K562 (cell line): Measurements from ENCODE around the gene SRI. TPM values are rescaled to one million over a fixed set of nuclear protein-coding genes. Genes with fewer than 3 reads are reported as not detected.

ENCODE experiments used
- ATAC-seq: fragments of 200-7000 bp; cut with Tn5 transposase; 3 replicates; pipeline ENCODE4 v1.9.1; 2020; ENCODE audit warnings: moderate library complexity
- BruUV-seq: library from RNA; stranded (reverse); fragments of 400-500 nt; replicated peaks from 2 replicates; lab custom pipeline; 2021; lab: Mats Ljungman, UMichigan
- CTCF ChIA-PET: fragments of 300-600 bp; formaldehyde crosslinking; extraction: SDS; loops from one replicate; lab custom pipeline; 2021; ENCODE audit warnings: low intra/inter-chr PET ratio; lab: Yijun Ruan, JAX
- POLR2A ChIA-PET: fragments of 300-600, 350-650 bp; sonication (Branson Sonifier 250); formaldehyde crosslinking; extraction: SDS; loops from one replicate; lab custom pipeline; 2021; ENCODE audit warnings: antibody characterized with exemption, inconsistent platforms; lab: Yijun Ruan, JAX
- DNase-seq, 4 experiments: peaks; one replicate each; pipeline versions ENCODE4 v3.0.0 to v3.0.0-alpha.2; 2011 to 2018; ENCODE audit warnings: low spot score in 3 of 4, mixed read lengths in 3 of 4; ENCODE audit errors: extremely low read depth in 1 of 4
- FAIRE-seq: peaks from 2 replicates; lab custom pipeline; 2011; peaks lifted over from hg19 to GRCh38; lab: Jason Lieb, UNC
- H2AFZ ChIP-seq: 2 replicates; pipeline ENCODE4 v1.6.0; 2011; ENCODE audit warnings: low read depth, low read length, control low read depth, inconsistent platforms
- H3K27ac ChIP-seq: fragments of 200-600 bp; 3 replicates; pipeline ENCODE4 v1.8.0; 2011; ENCODE audit warnings: low read depth, mild to moderate bottlenecking, control low read depth, inconsistent platforms, low read length, moderate library complexity, mixed read lengths; ENCODE audit errors: extremely low read depth
- H3K27me3 ChIP-seq, 2 experiments: fragments of 300-600 bp in 1 of 2; 2 replicates in 1 of 2; 3 replicates in 1 of 2; pipeline versions ENCODE4 v1.6.0 to v1.8.0; 2011; ENCODE audit warnings: inconsistent platforms in 2 of 2, low read length in 2 of 2, mild to moderate bottlenecking in 1 of 2, mixed read lengths in 1 of 2, moderate library complexity in 1 of 2; ENCODE audit not compliant: control insufficient read depth in 2 of 2, insufficient read depth in 2 of 2
- H3K36me3 ChIP-seq: fragments of 300-600 bp; 3 replicates; pipeline ENCODE4 v1.8.0; 2011; ENCODE audit warnings: mild to moderate bottlenecking, low read length, inconsistent platforms; ENCODE audit not compliant: control insufficient read depth, insufficient read depth
- H3K4me1 ChIP-seq, 2 experiments: fragments of 200-600 bp in 1 of 2; replicated peaks in 1 of 2; 2 replicates in 1 of 2; 3 replicates in 1 of 2; pipeline versions ENCODE4 v1.5.1 to v1.8.0; 2011; ENCODE audit warnings: inconsistent platforms in 2 of 2, low read length in 2 of 2, mild to moderate bottlenecking in 1 of 2, mixed read lengths in 1 of 2, moderate library complexity in 1 of 2; ENCODE audit not compliant: control insufficient read depth in 2 of 2, insufficient read depth in 2 of 2
- H3K4me2 ChIP-seq: 2 replicates; pipeline ENCODE4 v1.6.1; 2011; ENCODE audit warnings: low read length, control low read depth, inconsistent platforms, mixed read lengths; ENCODE audit not compliant: insufficient read depth
- H3K4me3 ChIP-seq: fragments of 200-600 bp; sonication (generic), shearing (Covaris generic); 2 replicates; pipeline ENCODE4 v1.5.1; 2016; ENCODE audit warnings: control low read depth, inconsistent platforms
- H3K79me2 ChIP-seq: fragments of 200-600 bp; 3 replicates; pipeline ENCODE4 v1.8.0; 2011; ENCODE audit warnings: low read length, inconsistent platforms; ENCODE audit not compliant: control insufficient read depth, insufficient read depth
- H3K9ac ChIP-seq, 2 experiments: 2 replicates each; pipeline versions ENCODE4 v1.6.0 to v1.6.1; 2011; ENCODE audit warnings: low read depth in 2 of 2, low read length in 2 of 2, control low read depth in 1 of 2, inconsistent platforms in 1 of 2, mild to moderate bottlenecking in 1 of 2, mixed read lengths in 1 of 2; ENCODE audit not compliant: insufficient read depth in 1 of 2
- H3K9me1 ChIP-seq: one replicate; pipeline ENCODE4 v1.6.0; 2011; ENCODE audit warnings: inconsistent platforms, mild to moderate bottlenecking, low read length, moderate library complexity; ENCODE audit not compliant: control insufficient read depth, insufficient read depth
- H3K9me3 ChIP-seq: replicated peaks from 2 replicates; pipeline ENCODE4 v1.5.1; 2011; ENCODE audit warnings: low read depth, low read length, inconsistent platforms; ENCODE audit not compliant: control insufficient read depth, insufficient read depth
- H4K20me1 ChIP-seq: replicated peaks from 2 replicates; pipeline ENCODE4 v1.6.1; 2011; ENCODE audit warnings: low read length, inconsistent platforms, mixed read lengths; ENCODE audit not compliant: control insufficient read depth, insufficient read depth
- ARNT ChIP-seq, 2 experiments: fragments of 450-650 bp; IDR thresholded peaks; 2 replicates each; pipeline ENCODE4 v1.6.1; 2016; ENCODE audit warnings: mild to moderate bottlenecking in 1 of 2
- CC2D1A ChIP-seq: fragments of 450-650 bp; IDR thresholded peaks from 2 replicates; pipeline ENCODE4 v1.6.1; 2017; ENCODE audit warnings: mild to moderate bottlenecking
- E2F1 ChIP-seq: sonication (generic); formaldehyde crosslinking; IDR thresholded peaks from 2 replicates; pipeline ENCODE4 v1.8.1; 2023; ENCODE audit warnings: mild to moderate bottlenecking, missing genetic modification reagents, moderate library complexity
- ILF3 ChIP-seq: fragments of 450-650 bp; IDR thresholded peaks from 2 replicates; pipeline ENCODE4 v1.6.1; 2018; ENCODE audit warnings: antibody characterized with exemption, mild to moderate bottlenecking, moderate library complexity, borderline replicate concordance
- IRF9 ChIP-seq: fragments of 450-650 bp; IDR thresholded peaks from 2 replicates; pipeline ENCODE4 v1.6.1; 2016; ENCODE audit warnings: missing biosample characterization, missing genetic modification characterization
- KDM5B ChIP-seq: fragments of 200-600 bp; sonication (generic); IDR thresholded peaks from 2 replicates; pipeline ENCODE4 v1.6.1; 2012; ENCODE audit warnings: low read depth, mild to moderate bottlenecking, moderate library complexity, low read length, control low read depth, inconsistent platforms; ENCODE audit not compliant: insufficient replicate concordance
- SREBF2 ChIP-seq: sonication (generic); formaldehyde crosslinking; IDR thresholded peaks from 2 replicates; pipeline ENCODE4 v1.4.0; 2020; ENCODE audit warnings: mild to moderate bottlenecking, missing genetic modification reagents
- TCF7 ChIP-seq: sonication (generic); IDR thresholded peaks from 2 replicates; pipeline ENCODE4 v1.6.1; 2016; ENCODE audit warnings: antibody characterized with exemption, borderline replicate concordance
- TOE1 ChIP-seq, 2 experiments: fragments of 450-650 bp in 1 of 2; sonication (generic) in 1 of 2; formaldehyde crosslinking in 1 of 2; IDR thresholded peaks; 2 replicates each; pipeline versions ENCODE4 v1.7.1 to v1.8.0; 2016 to 2022; ENCODE audit warnings: borderline replicate concordance in 2 of 2, mild to moderate bottlenecking in 2 of 2, antibody characterized with exemption in 1 of 2, inconsistent platforms in 1 of 2, low read depth in 1 of 2, missing genetic modification reagents in 1 of 2, moderate library complexity in 1 of 2
- VEZF1 ChIP-seq: fragments of 200-800 bp; sonication (Bioruptor generic); IDR thresholded peaks from 2 replicates; pipeline ENCODE4 v1.6.1; 2017; ENCODE audit warnings: missing genetic modification characterization, missing compliant biosample characterization
- YY1 ChIP-seq, 3 experiments: IDR thresholded peaks; 2 replicates each; pipeline ENCODE4 v1.6.1; 2011; ENCODE audit warnings: low read length in 2 of 3, mild to moderate bottlenecking in 2 of 3, moderate library complexity in 2 of 3, borderline replicate concordance in 1 of 3, control low read depth in 1 of 3, low read depth in 1 of 3; ENCODE audit not compliant: insufficient read depth in 3 of 3, insufficient replicate concordance in 2 of 3, control insufficient read depth in 1 of 3, insufficient read length in 1 of 3; ENCODE audit errors: extremely low read depth in 1 of 3
- ZBTB12 ChIP-seq: fragments of 250-450 bp; sonication (Bioruptor Pico); IDR thresholded peaks from 2 replicates; pipeline ENCODE4 v1.4.0; 2020
- ZBTB2 ChIP-seq: fragments of 450-650 bp; IDR thresholded peaks from 2 replicates; pipeline ENCODE4 v1.6.1; 2016; ENCODE audit warnings: antibody characterized with exemption
- ZNF224 ChIP-seq: sonication (generic); formaldehyde crosslinking; IDR thresholded peaks from 2 replicates; pipeline ENCODE4 v1.8.0; 2022; ENCODE audit warnings: mild to moderate bottlenecking, missing genetic modification reagents
- ZNF695 ChIP-seq: fragments of 450-650 bp; formaldehyde crosslinking; IDR thresholded peaks from 2 replicates; pipeline ENCODE4 v1.4.0; 2020; ENCODE audit warnings: mild to moderate bottlenecking, moderate library complexity
- WGBS: fragments of 100-300 bp; shearing (Covaris generic); methylation state at CpG from one replicate; pipeline ENCODE4 v1.1.6; 2016; ENCODE audit warnings: low coverage, mixed read lengths; ENCODE audit not compliant: insufficient coverage; ENCODE audit errors: missing lambda C conversion rate; 5-methylcytosine and 5-hydroxymethylcytosine counted together
- in situ Hi-C: fragments of 300-500 bp; cut with MboI; formaldehyde crosslinking; loops from 4 replicates; pipeline ENCODE4 v1.15.0; 2018; ENCODE audit warnings: inconsistent platforms, mixed read lengths
- intact Hi-C: fragments of 100-400 bp; cut with micrococcal nuclease; formaldehyde crosslinking; loops from 2 replicates; pipeline ENCODE4 v1.14.2; 2022
- polyA plus RNA-seq, 8 experiments: library from polyadenylated mRNA; depleted of rRNA in 4 of 8; stranded (reverse) in 5 of 8; unstranded in 3 of 8; fragments of >200 nt; fragmentation: Nextera tagmentation in 2 of 8; fragmentation: Illumina TruSeq in 1 of 8; extraction: Ambion mirVana in 2 of 8; extraction: Trizol in 1 of 8; gene quantifications; 2 replicates each; pipeline versions ENCODE4 v1.2.1 to v1.2.3, GENCODE V29; 2011 to 2014; ENCODE audit warnings: inconsistent platforms in 1 of 8, missing spikeins in 1 of 8
- total RNA-seq, 7 experiments: library from RNA; depleted of rRNA in 6 of 7; stranded (reverse); fragments of >200 nt in 6 of 7; fragmentation: Illumina TruSeq in 2 of 7; extraction: Trizol in 2 of 7; gene quantifications; 2 replicates each; pipeline versions ENCODE4 v1.2.1 to v1.2.3, GENCODE V29; 2011 to 2021; ENCODE audit warnings: low replicate concordance in 1 of 7

SRI gene
- total and polyA plus RNA-seq, 9 of the 15 experiments (the other 6 are each of a cell fraction or from before 2014, with no cell fraction given): 56.4 to 158 (median 119) TPM

- Histone ChIP-seq H2AFZ (no peak overlapping the region), H3K4me3 (no peak overlapping the region), H3K4me2 (no peak overlapping the region), H3K9me1 (no peaks in the 10 kb centered on the region), H4K20me1 (no peaks in the 10 kb centered on the region), H3K4me1 (peaks cover 0 to 12% of the 10 kb centered on the region in 2 experiments; a peak in 2 of 5 replicates), H3K9ac (no peak overlapping the region), H3K9me3 (no peaks in the 10 kb centered on the region), H3K27ac (no peak overlapping the region), H3K27me3 (0 out of 5 replicates have a peak, but pooled peaks cover 0 to 5% of the 10 kb centered on the region in 2 experiments), H3K79me2 (no peaks in the 10 kb centered on the region), H3K36me3 (peaks cover 26% of the 10 kb centered on the region)
- WGBS: 71% methylated on average over 4 of the region's 4 CpGs
- ATAC-seq: no peak
- TF ChIP-seq TOE1 (IDR thresholded peaks at IDR 0.05; ENCODE audit: borderline replicate concordance): no peak
- no peak for TF ChIP-seq TOE1 (CRISPR knock-in tag; IDR thresholded peaks at IDR 0.05; ENCODE audit: borderline replicate concordance, low read depth)
- no peak for TF ChIP-seq ARNT (IDR thresholded peaks at IDR 0.05)
- TF ChIP-seq CC2D1A: no peak
- no peak for TF ChIP-seq ZNF695
- TF ChIP-seq VEZF1: no peak
- TF ChIP-seq YY1 (IDR thresholded peaks at IDR 0.05; ENCODE audit: borderline replicate concordance in 1 of 3, control insufficient read depth in 1 of 3, extremely low read depth in 1 of 3, insufficient read depth in 3 of 3, insufficient read length in 1 of 3, insufficient replicate concordance in 2 of 3, low read depth in 1 of 3, low read length in 2 of 3): no peak
- no peak for TF ChIP-seq E2F1
- no peak for TF ChIP-seq ZNF224 (CRISPR knock-in tag)
- TF ChIP-seq SREBF2 (CRISPR knock-in tag): no peak
- no peak for TF ChIP-seq ZBTB12
- TF ChIP-seq ILF3: no peak
- no peak for TF ChIP-seq KDM5B
- TF ChIP-seq TCF7: no peak
- no peak for TF ChIP-seq ZBTB2
- no peak for TF ChIP-seq IRF9 (tag)
- no peak for FAIRE-seq
- BruUV-seq: no TSS peak
- DNase-seq: no peak
- CTCF ChIA-PET: no interaction called here
- intact Hi-C loops: no loop called here
- POLR2A ChIA-PET: interaction anchor here (0.6 to 0.9 kb wide), 2 partner anchors 10 to 665 kb away, joined by 3 to 4 read pairs; no protein-coding TSS in a partner anchor
- in situ Hi-C loops: no loop called here
These were observed 19.0 kb downstream of the SRI start for GRCh38 chr7:88200789-88201188.
